Skin of body (tissue), 2 donors: ENCODE results near the gene BRD3. TPM values are rescaled to one million over a fixed set of nuclear protein-coding genes. Genes with fewer than 3 reads are reported as not detected.
A peak's percentile ranks its signal among the peaks of the same experiment; 100 is the strongest.
"Not testable (repeated sequence)": the region's sequence is repeated elsewhere in the genome, so short reads cannot be mapped to it uniquely, and the experiment has no call there.

ENCODE experiments used
- DNase-seq: peaks from one replicate; lab custom pipeline; 2025; lab: John Stamatoyannopoulos, UW
- total RNA-seq: library from RNA; depleted of rRNA; stranded (reverse); fragments of >200 nt; gene quantifications from one replicate; pipeline ENCODE4 v1.2.3, GENCODE V29; 2014

BRD3 gene
- 16.7 TPM for total RNA-seq

- peak; percentile 89 for DNase-seq
Measured at GRCh38 chr9:134067904-134068743, at the start of gene BRD3. BRD3 (minus strand) TSS chr9:134068026; CDS start chr9:134053477, 14,549 bp downstream.

GRCh38 chr9:134112561-134112960 is 44.7 kb upstream of the BRD3 start:
- DNase-seq: no peak

- DNase-seq: no peak
Measured at GRCh38 chr9:134111064-134111463, 43.2 kb upstream of the BRD3 start.

- no peak for DNase-seq
Measured at GRCh38 chr9:134103391-134103998, 35.7 kb upstream of the BRD3 start.

DNA sequence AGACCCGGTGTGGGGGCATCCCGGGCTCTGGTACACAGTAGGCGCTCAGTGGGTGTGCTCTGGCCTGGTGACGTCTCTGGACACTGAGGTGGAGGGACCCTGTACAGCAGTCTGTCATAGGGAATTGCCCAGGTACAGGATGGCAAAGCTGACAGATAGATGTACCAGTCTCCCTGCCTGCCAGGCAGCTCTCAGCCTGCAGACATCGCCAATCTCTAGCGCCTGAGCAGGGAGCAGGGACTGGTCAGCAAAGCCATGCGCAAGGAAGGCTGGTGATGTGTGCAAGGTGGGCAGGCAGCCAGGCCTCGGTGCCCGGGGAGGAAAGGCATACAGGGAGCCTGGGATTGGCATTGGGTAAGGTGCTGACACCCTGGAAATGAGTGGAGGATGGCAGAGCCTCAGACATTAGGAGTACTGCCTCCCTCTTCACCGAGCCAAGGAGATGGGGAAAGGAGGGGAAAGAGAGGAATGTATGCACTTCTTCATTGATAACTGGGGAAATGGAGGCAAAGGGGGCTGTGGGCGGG is 33.9 kb upstream of the BRD3 start:
- no peak for DNase-seq

- not testable (repeated sequence) for DNase-seq
Measured at GRCh38 chr9:134101133-134101532, 33.3 kb upstream of the BRD3 start.

GRCh38 chr9:134100040-134100439 is 32.2 kb upstream of the BRD3 start:
- no peak for DNase-seq

GRCh38 chr9:134099123-134099761 is 31.4 kb upstream of the BRD3 start:
- no peak for DNase-seq

DNA sequence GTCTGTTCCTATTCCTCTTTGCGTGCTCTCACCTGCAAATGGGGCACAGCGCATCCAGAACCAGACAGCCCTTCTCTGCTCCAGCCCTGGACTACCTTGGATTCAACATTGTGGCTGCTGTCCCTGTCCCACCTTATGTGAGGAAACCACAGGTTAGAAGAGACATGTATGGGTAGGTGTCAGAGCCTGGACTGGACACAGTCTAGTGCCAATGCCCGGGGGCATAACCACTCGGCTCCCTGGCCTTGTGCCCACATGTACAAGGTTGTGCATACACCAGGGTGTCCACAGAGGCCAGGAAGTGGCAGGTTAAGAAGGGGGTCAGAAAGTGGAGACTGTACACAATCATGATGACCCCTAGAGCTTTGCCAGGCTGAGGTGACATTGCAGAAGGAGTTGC is 22.1 kb upstream of the BRD3 start:
- DNase-seq: no peak

- DNase-seq: no peak
Measured at GRCh38 chr9:134088063-134088725, 20.4 kb upstream of the BRD3 start.

DNA sequence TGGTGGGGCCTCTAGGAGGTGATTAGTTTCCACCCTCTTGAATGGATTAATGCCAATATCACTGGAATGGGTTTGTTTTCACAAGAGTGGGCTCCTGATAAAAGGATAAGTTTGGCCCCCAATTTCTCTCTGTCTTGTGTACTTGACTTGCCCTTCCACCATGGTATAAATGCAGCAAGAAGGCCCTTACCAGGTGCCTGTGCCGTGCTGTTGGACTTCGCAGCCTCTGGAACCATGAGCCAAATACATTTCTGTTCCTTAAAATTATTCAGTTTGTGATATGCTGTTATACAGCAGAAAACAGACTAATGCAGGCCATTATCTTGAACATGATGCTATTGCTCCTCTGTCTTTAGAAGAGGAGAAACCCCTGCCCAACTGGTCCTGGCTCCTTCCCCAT is 17.8 kb upstream of the BRD3 start:
- DNase-seq: no peak

GRCh38 chr9:134083451-134083850 is 15.6 kb upstream of the BRD3 start:
- DNase-seq: no peak

DNA sequence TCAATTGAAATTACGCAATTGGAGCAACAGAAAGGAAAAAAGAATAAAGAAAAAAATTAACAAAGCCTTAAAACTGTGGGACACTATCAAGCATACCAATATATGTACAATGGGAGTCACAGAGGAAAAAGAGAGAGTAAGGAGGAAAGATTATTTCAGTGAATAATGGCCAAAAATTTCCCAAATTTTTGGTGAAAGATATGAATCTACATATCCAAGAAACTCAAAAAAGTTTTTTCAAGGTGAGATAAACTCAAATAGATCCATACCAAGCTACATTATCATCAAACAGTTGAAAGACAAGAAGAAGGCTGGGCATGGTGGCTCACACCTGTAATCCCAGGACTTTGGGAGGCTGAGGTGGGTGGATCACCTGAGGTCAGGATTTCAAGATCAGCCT is 8.8 kb upstream of the BRD3 start:
- no peak for DNase-seq

GRCh38 chr9:134075689-134076088 is 7.9 kb upstream of the BRD3 start:
- not testable (repeated sequence) for DNase-seq

GRCh38 chr9:134073500-134073899 is 5.7 kb upstream of the BRD3 start:
- DNase-seq: no peak

- DNase-seq: not testable (repeated sequence)
Measured at GRCh38 chr9:134072683-134073082, 4.9 kb upstream of the BRD3 start.

DNA sequence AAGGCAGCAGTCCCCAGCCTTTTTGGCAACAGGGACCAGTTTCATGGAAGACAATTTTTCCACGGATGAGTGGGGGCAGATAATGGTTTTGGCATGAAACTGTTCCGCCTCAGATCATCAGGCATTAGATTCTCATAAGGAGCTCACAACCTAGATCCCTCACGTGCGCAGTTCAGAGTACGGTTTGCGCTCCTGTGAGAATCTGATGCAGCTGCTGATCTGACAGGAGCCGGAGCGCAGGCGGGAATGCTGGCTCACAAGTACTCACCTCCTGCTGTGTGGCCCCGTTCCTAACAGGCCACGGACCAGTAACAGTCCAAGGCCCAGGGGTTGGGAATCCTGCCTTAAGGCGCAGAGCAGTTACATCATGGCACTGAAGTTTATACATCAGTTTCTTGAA is 3.3 kb upstream of the BRD3 start:
- DNase-seq: no peak

DNA sequence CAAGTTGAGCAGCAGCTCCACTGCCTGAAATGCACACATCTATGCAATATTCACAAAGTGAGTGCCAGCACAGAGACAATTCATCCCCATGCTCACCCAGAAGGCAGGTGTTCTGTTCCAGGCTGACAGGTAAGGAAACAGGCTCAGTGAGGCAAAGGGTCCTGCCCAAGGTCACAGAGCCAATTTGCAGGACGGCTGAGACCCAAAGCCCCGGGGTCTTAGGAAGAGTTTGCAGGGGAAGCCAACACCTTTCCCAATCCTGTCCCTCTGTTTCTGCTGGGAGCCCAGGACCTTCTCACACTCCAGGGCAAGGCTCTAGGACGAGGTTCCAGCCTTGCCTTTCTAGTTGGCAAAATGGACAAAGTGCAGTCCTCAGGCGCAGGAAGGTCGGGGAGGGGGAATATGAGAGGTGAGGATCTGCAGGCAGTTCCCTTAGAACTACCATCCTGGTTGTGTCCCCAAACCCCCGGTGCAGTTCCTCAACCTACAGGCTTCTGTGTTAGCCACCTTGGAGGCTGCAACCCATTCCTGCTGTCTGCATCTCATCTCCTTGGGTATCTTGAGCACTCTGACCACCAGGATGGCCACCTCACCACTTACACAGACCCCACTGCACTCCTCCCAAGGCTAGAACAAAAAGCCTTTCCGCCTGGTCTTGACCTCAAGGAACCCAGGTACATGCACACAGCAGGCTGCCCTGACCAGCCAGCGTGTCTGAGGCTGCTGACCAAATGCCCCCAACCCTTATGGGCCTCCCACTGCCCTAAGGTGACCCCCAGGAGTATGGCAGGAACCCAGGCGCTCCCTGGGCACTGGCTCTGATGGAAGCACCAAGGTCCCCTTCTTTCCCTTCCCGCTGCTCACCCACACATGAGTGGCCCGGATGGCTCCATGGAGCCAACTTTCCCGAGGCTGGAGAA is 1.9 kb upstream of the BRD3 start:
- no peak for DNase-seq

DNA sequence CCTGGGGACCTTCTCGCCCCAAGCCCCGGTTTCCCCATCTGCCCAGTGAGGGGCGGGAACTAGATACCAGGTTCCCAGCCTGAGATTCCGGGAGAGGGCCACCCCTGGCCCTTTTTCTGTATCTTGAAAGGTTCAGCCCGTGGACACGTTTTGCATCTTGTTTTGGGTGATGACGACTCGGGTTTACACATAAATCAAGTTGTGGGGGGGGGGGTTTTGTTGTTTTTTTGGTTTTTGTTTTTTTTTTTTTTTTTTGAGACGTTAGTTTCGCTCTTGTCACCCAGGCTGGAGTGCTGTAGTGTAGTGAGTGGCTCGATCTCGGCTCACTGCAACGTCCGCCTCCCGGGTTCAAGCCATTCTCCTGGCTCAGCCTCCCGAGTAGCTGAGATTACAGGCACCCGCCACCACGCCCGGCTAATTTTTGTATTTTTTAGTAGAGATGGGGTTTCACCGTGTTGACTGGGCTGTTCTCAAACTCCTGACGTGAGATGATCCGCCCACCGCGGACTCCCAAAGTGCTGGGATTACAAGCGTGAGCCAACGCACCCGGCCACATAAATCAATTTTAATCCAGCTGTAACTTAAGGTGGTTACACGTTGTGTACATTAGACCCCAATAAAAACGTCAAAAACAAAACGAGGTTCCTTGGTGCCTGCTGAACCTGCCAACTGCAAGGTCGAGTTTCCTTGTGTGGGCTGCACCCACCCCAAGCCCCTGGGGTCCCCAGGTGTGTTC is 1.1 kb upstream of the BRD3 start:
- no peak for DNase-seq
